NCI-H748 (cell line): ENCODE measurements around the gene GPR152.
"Not testable (repeated sequence)": the region's sequence is repeated elsewhere in the genome, so short reads cannot be mapped to it uniquely, and the experiment has no call there.

Experiments used
- DNase-seq: peaks from one replicate; lab custom pipeline; 2025; ENCODE audit not compliant: unreplicated experiment; lab: John Stamatoyannopoulos, UW

The GPR152 gene

GRCh38 chr11:67428052-67429001 is 24.2 kb downstream of the GPR152 start, which contains the start of gene RPS6KB2:
RPS6KB2 (plus strand) TSS chr11:67428494; CDS start chr11:67428546, 52 bp downstream.
- DNase-seq = peak; percentile 98

- not testable (repeated sequence) for DNase-seq
Observed at GRCh38 chr11:67427364-67427859, 25.1 kb downstream of the GPR152 start.

- DNase-seq = no peak
Observed at GRCh38 chr11:67423891-67424613, 28.5 kb downstream of the GPR152 start.

- DNase-seq = no peak
Observed at GRCh38 chr11:67423466-67423865, 29.1 kb downstream of the GPR152 start.

GRCh38 chr11:67422891-67423290 is 29.6 kb downstream of the GPR152 start:
- no peak for DNase-seq

GRCh38 chr11:67421430-67422031 is 31.0 kb downstream of the GPR152 start:
- no peak for DNase-seq

GRCh38 chr11:67420646-67421429 is 31.7 kb downstream of the GPR152 start:
- peak; percentile 92 for DNase-seq

- no peak for DNase-seq
Observed at GRCh38 chr11:67420147-67420645, 32.3 kb downstream of the GPR152 start.

GRCh38 chr11:67419325-67420049 is 33.0 kb downstream of the GPR152 start:
- no peak for DNase-seq

- no peak for DNase-seq
Observed at GRCh38 chr11:67418476-67419281, 33.9 kb downstream of the GPR152 start.

- DNase-seq = no peak
Observed at GRCh38 chr11:67417425-67417824, 35.1 kb downstream of the GPR152 start.

- peak; percentile 83 for DNase-seq
Observed at GRCh38 chr11:67416416-67417335, 35.9 kb downstream of the GPR152 start.

GRCh38 chr11:67415501-67416304 is 36.8 kb downstream of the GPR152 start, which contains the start of gene CARNS1:
CARNS1 (plus strand) TSS chr11:67415678; CDS start chr11:67416200, 522 bp downstream.
- DNase-seq = peak; percentile 44

GRCh38 chr11:67413266-67413849 is 39.2 kb downstream of the GPR152 start:
- no peak for DNase-seq

GRCh38 chr11:67412495-67413179 is 39.9 kb downstream of the GPR152 start:
- no peak for DNase-seq

- DNase-seq = no peak
Observed at GRCh38 chr11:67411785-67412152, 40.8 kb downstream of the GPR152 start.
